H1 (cell line): ENCODE results near the gene GRID1. TPM values are rescaled to one million over a fixed set of nuclear protein-coding genes. Genes with fewer than 3 reads are reported as not detected.

ENCODE experiments used
- TAF7 ChIP-seq: optimal IDR thresholded peaks from 2 replicates; pipeline ENCODE3; 2011; ENCODE audit warnings: low read depth, mild to moderate bottlenecking, inconsistent platforms, low read length, moderate library complexity, borderline replicate concordance
- polyA plus RNA-seq, 7 experiments: library from polyadenylated mRNA; depleted of rRNA in 3 of 7; stranded (reverse) in 5 of 7; unstranded in 2 of 7; fragments of >200 nt in 5 of 7; fragments of 200-250 nt in 2 of 7; gene quantifications; 1 replicate in 5 of 7; 2 replicates in 1 of 7; 4 replicates in 1 of 7; pipeline versions ENCODE4 v1.2.1 to v1.2.3, GENCODE V29; 2011 to 2013; ENCODE audit warnings: missing spikeins in 2 of 7, mixed read lengths in 2 of 7
- total RNA-seq: library from RNA; stranded (reverse); fragmentation: NEBNext Ultra II Directional; extraction: Animal tissue kit (Norgen Biotek cat#: 25700); gene quantifications from 2 replicates; pipeline ENCODE4 v1.2.1, GENCODE V29; 2021

GRID1 gene
- total and polyA plus RNA-seq, 2 of the 8 experiments (the other 6 are each of a cell fraction or from before 2014, with no cell fraction given): 0.22 to 0.30 TPM

DNA sequence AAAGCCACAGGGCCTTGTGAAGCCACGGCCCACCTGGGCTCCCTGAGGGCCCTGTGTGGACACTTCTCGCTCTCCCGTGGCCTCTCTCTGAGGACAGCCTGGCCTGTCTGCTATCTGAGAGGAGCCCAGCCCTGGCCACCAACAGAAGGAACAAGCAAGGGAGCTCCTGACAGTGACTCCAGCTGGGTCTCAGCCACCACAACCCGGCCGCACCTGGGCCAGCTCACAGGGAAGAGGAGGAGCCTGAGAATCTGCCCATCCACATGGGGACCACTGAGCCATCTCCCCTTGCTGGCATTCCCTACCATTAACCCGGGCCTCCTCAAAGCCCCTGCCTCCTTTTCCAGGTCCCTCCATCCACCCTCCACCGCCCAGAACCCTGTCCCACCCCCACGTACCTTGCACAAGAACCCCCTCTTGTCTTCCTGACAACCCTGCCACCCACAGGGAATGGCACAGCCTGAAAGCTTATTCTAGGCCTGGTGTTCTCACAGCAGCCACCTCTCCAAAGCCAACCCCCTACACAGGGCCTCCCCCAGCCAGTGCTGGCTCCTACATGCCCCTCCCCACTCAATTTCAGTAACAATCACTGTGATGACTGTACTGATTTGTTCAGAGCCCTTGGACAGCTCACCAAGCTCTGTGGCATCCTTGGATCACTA lies 120.2 kb downstream of the GRID1 start (continued):
- no peak for TF ChIP-seq TAF7
